Hepatocyte (in vitro differentiated cells): Measurements from ENCODE around the gene IL21R. TPM values are rescaled to one million over a fixed set of nuclear protein-coding genes. Genes with fewer than 3 reads are reported as not detected.

Experiments
- DNase-seq: peaks from one replicate; pipeline ENCODE4 v3.0.0-alpha.2; 2016; ENCODE audit warnings: low spot score
- H2AFZ ChIP-seq: fragments of 200-600 bp; sonication (generic); 2 replicates; pipeline ENCODE4 v1.6.0; 2016; ENCODE audit warnings: antibody characterized with exemption, mild to moderate bottlenecking
- H3K27ac ChIP-seq: fragments of 200-600 bp; sonication (generic); 2 replicates; pipeline ENCODE4 v1.5.1; 2016; ENCODE audit warnings: mild to moderate bottlenecking
- H3K27me3 ChIP-seq: fragments of 200-600 bp; sonication (generic); 2 replicates; pipeline ENCODE4 v1.6.1; 2016
- H3K36me3 ChIP-seq: fragments of 200-600 bp; sonication (generic); replicated peaks from 2 replicates; pipeline ENCODE4 v1.5.1; 2016; ENCODE audit warnings: low read depth; ENCODE audit not compliant: insufficient read depth
- H3K4me1 ChIP-seq: fragments of 200-600 bp; sonication (generic); 2 replicates; pipeline ENCODE4 v1.5.1; 2016; ENCODE audit warnings: mild to moderate bottlenecking, moderate library complexity; ENCODE audit not compliant: insufficient read depth
- H3K4me2 ChIP-seq: fragments of 200-600 bp; sonication (generic); 2 replicates; pipeline ENCODE4 v1.6.0; 2016
- H3K4me3 ChIP-seq: fragments of 200-600 bp; sonication (generic); 2 replicates; pipeline ENCODE4 v1.5.1; 2016; ENCODE audit warnings: mild to moderate bottlenecking
- H3K79me2 ChIP-seq: fragments of 200-600 bp; sonication (generic); 2 replicates; pipeline ENCODE4 v1.6.0; 2017; ENCODE audit warnings: mild to moderate bottlenecking
- H3K9me2 ChIP-seq: fragments of 200-600 bp; sonication (generic); replicated peaks from 2 replicates; pipeline ENCODE4 v1.6.0; 2017; ENCODE audit warnings: mild to moderate bottlenecking; ENCODE audit not compliant: insufficient read depth
- H3K9me3 ChIP-seq: fragments of 200-600 bp; sonication (generic); 2 replicates; pipeline ENCODE4 v1.5.1; 2016; ENCODE audit warnings: low read depth, mild to moderate bottlenecking
- H4K20me1 ChIP-seq: fragments of 200-600 bp; sonication (generic); 2 replicates; pipeline ENCODE4 v1.6.0; 2016; ENCODE audit warnings: mild to moderate bottlenecking; ENCODE audit not compliant: insufficient read depth, poor library complexity, severe bottlenecking
- CTCF ChIP-seq: fragments of 200-600 bp; sonication (generic); IDR thresholded peaks from 2 replicates; pipeline ENCODE4 v1.5.1; 2016; ENCODE audit warnings: antibody characterized with exemption, mild to moderate bottlenecking; ENCODE audit not compliant: poor library complexity
- EZH2 ChIP-seq: fragments of 200-600 bp; sonication (generic); IDR thresholded peaks from 2 replicates; pipeline ENCODE4 v1.6.1; 2016; ENCODE audit warnings: antibody characterized with exemption, mild to moderate bottlenecking, borderline replicate concordance
- EZH2phosphoT487 ChIP-seq: fragments of 200-600 bp; sonication (generic); IDR thresholded peaks from one replicate; pipeline ENCODE4 v1.6.1; 2018; ENCODE audit warnings: antibody characterized with exemption, mild to moderate bottlenecking, low read depth, moderate library complexity; ENCODE audit not compliant: unreplicated experiment, severe bottlenecking
- WGBS: methylation state at CpG from one replicate; pipeline ENCODE4 v1.1.6; 2016; ENCODE audit warnings: low lambda C conversion rate; ENCODE audit errors: missing lambda C conversion rate; 5-methylcytosine and 5-hydroxymethylcytosine counted together
- polyA plus RNA-seq: library from polyadenylated mRNA; unstranded; fragments of >200 nt; fragmentation: Nextera tagmentation; extraction: Ambion mirVana; gene quantifications from 2 replicates; pipeline ENCODE4 v1.2.1, GENCODE V29; 2016
- total RNA-seq: library from RNA; depleted of rRNA; stranded (reverse); fragments of >200 nt; gene quantifications from 2 replicates; pipeline ENCODE4 v1.2.3, GENCODE V29; 2014

Gene IL21R
- total and polyA plus RNA-seq, 2 experiments from 2014 or later = 0.10 TPM; not detected in 1

DNA sequence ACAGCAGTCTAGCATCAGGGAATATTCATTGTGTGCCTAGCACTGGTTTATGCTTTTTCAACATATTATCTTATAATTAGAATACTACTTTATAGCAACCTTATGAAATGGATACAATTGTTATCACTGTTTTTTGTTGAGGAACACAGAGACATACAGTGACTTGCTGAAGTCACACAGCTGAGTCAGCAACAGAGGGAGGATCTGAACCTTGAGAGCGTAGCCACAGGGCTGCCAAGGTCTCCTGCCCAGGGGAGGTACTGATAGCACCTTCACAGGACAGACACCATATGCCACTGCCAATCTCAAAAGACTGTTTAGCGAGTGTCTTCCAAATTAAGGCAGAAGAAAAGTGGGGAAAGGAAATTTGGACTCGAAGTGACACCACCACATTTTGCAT lies 84.8 kb downstream of the IL21R start:
- H3K9me2 ChIP-seq = no peaks in the 10 kb centered on the region
- WGBS = 97% methylated on average over 3 of the region's 3 CpGs
- no peak for DNase-seq
- TF ChIP-seq CTCF (no peak), EZH2phosphoT487 (no peak), EZH2 (no peak)
- no peaks in the 10 kb centered on the region for H3K9me3 ChIP-seq
- no peak overlapping the region for H3K4me2 ChIP-seq
- H4K20me1 ChIP-seq = no peaks in the 10 kb centered on the region
- no peaks in the 10 kb centered on the region for H3K4me1 ChIP-seq
- H3K27me3 ChIP-seq = no peaks in the 10 kb centered on the region
- H3K4me3 ChIP-seq = no peak overlapping the region
- H2AFZ ChIP-seq = no peak overlapping the region
- H3K27ac ChIP-seq = no peak overlapping the region
- no peaks in the 10 kb centered on the region for H3K79me2 ChIP-seq
- H3K36me3 ChIP-seq = no peaks in the 10 kb centered on the region

DNA sequence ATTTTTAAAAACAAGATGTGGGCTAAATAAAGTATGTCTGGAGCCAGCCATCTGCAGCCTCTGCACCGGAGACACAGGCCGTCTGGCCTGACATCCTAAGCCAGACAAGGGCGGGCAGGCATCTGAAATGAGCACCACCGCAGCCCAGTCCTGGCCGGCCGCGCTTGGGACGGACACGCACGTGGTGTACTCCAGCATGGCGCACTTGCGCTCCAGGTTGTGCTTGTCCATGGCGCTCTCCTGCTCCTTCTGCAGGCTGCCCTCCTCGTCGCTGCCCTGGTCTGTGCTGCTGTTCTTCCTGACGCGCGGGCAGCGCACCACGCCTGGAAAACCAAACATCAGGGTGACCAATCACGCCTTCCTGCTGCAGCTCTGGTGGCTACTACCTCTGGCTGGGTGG lies 87.4 kb downstream of the IL21R start:
- Histone ChIP-seq H4K20me1 (no peaks in the 10 kb centered on the region), H3K36me3 (no peaks in the 10 kb centered on the region), H3K27me3 (no peaks in the 10 kb centered on the region), H3K9me2 (no peaks in the 10 kb centered on the region), H2AFZ (no peak overlapping the region), H3K27ac (no peak overlapping the region), H3K9me3 (no peaks in the 10 kb centered on the region), H3K4me1 (no peaks in the 10 kb centered on the region), H3K79me2 (no peaks in the 10 kb centered on the region), H3K4me3 (no peak overlapping the region), H3K4me2 (no peak overlapping the region)
- DNase-seq = no peak
- WGBS = 98% methylated on average over 21 of the region's 21 CpGs
- TF ChIP-seq CTCF (no peak), EZH2 (no peak), EZH2phosphoT487 (no peak)

DNA sequence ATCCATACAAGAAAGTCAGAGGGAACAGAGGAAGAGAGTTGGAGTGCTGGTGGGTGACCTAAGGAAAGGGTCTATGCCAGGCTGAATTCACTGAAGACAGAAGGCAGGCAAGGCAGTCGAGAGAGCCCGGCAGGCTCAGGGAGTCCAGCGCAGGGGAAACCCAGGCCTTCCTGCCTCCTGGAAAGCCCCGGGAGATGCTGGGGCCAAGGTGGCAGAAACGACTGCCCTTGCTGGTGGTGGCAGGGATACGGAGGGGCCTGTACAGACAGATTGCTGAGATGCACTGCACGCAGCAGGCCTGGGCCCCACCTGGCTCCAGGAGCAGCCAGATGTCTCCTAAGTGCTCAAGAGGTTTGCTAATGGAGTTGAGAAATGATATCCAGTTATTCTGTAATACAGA lies 87.9 kb downstream of the IL21R start:
- H3K4me3 ChIP-seq = no peak overlapping the region

More for the DNA sequence above, 87.9 kb downstream of the IL21R start:
- TF ChIP-seq CTCF (no peak), EZH2 (no peak), EZH2phosphoT487 (no peak)
- Histone ChIP-seq H3K9me3 (no peaks in the 10 kb centered on the region), H3K4me1 (no peaks in the 10 kb centered on the region), H3K36me3 (no peaks in the 10 kb centered on the region), H3K9me2 (no peaks in the 10 kb centered on the region), H3K27me3 (no peaks in the 10 kb centered on the region), H3K79me2 (no peaks in the 10 kb centered on the region), H3K27ac (no peak overlapping the region), H4K20me1 (no peaks in the 10 kb centered on the region), H3K4me2 (no peak overlapping the region), H2AFZ (no peak overlapping the region)
- WGBS = 96% methylated on average over 7 of the region's 7 CpGs
- no peak for DNase-seq
